HL-60 (cell line): ENCODE data around the gene LRFN2.

Source experiments
- DNase-seq, 2 experiments: peaks; one replicate each; pipeline ENCODE4 v3.0.0-alpha.2; 2010 to 2020; ENCODE audit warnings: low read depth in 1 of 2, low spot score in 1 of 2
- H3K27ac ChIP-seq: fragments of 250-450 bp; sonication (Bioruptor Pico); replicated peaks from 2 replicates; pipeline ENCODE4 v1.5.1; 2020; ENCODE audit warnings: mild to moderate bottlenecking, moderate library complexity
- H3K27me3 ChIP-seq: fragments of 250-450 bp; sonication (Bioruptor Pico); 2 replicates; pipeline ENCODE4 v1.5.1; 2021; ENCODE audit warnings: mild to moderate bottlenecking, moderate library complexity; ENCODE audit not compliant: insufficient read depth, poor library complexity, severe bottlenecking
- H3K4me3 ChIP-seq: replicated peaks from 2 replicates; pipeline ENCODE4 v1.5.1; 2011; ENCODE audit warnings: mild to moderate bottlenecking, control low read depth, low read length; ENCODE audit not compliant: insufficient read depth
- GABPA ChIP-seq: IDR thresholded peaks from 2 replicates; pipeline ENCODE4 v1.6.1; 2012; ENCODE audit warnings: low read depth
- POLR2AphosphoS5 ChIP-seq: IDR thresholded peaks from 2 replicates; pipeline ENCODE4 v1.6.1; 2012; ENCODE audit warnings: low read depth
- REST ChIP-seq: IDR thresholded peaks from 2 replicates; pipeline ENCODE4 v1.6.1; 2012; ENCODE audit warnings: low read depth; ENCODE audit not compliant: insufficient replicate concordance
- SPI1 ChIP-seq: IDR thresholded peaks from 2 replicates; pipeline ENCODE4 v1.6.1; 2012; ENCODE audit warnings: low read depth, mild to moderate bottlenecking, borderline replicate concordance
- TF ChIP-seq, protein P1 (sequence below): IDR thresholded peaks from one replicate; pipeline ENCODE4 v1.5.1; 2011; ENCODE audit warnings: low read length, control low read depth, inconsistent platforms; ENCODE audit not compliant: insufficient read depth

The LRFN2 gene

GRCh38 chr6:40606526-40606925 is 19.4 kb upstream of the LRFN2 start:
- Histone ChIP-seq H3K4me3 (no peak overlapping the region), H3K27ac (no peak overlapping the region), H3K27me3 (no peaks in the 10 kb centered on the region)
- TF ChIP-seq GABPA (no peak), REST (no peak), POLR2AphosphoS5 (no peak)
- DNase-seq, result no peak

GRCh38 chr6:40604082-40604481 is 16.9 kb upstream of the LRFN2 start:
- TF ChIP-seq, protein P1, sequence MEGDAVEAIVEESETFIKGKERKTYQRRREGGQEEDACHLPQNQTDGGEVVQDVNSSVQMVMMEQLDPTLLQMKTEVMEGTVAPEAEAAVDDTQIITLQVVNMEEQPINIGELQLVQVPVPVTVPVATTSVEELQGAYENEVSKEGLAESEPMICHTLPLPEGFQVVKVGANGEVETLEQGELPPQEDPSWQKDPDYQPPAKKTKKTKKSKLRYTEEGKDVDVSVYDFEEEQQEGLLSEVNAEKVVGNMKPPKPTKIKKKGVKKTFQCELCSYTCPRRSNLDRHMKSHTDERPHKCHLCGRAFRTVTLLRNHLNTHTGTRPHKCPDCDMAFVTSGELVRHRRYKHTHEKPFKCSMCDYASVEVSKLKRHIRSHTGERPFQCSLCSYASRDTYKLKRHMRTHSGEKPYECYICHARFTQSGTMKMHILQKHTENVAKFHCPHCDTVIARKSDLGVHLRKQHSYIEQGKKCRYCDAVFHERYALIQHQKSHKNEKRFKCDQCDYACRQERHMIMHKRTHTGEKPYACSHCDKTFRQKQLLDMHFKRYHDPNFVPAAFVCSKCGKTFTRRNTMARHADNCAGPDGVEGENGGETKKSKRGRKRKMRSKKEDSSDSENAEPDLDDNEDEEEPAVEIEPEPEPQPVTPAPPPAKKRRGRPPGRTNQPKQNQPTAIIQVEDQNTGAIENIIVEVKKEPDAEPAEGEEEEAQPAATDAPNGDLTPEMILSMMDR, result no peak
- TF ChIP-seq REST (no peak), GABPA (no peak), SPI1 (no peak), POLR2AphosphoS5 (no peak)
- no peak for DNase-seq
- H3K27me3 ChIP-seq, result peaks cover 2% of the 10 kb centered on the region
- H3K4me3 ChIP-seq, result no peak overlapping the region
- H3K27ac ChIP-seq, result no peak overlapping the region

GRCh38 chr6:40599555-40599954 is 12.4 kb upstream of the LRFN2 start:
- no peak for DNase-seq
- peaks cover 2% of the 10 kb centered on the region for H3K27me3 ChIP-seq
- peak; percentile 87 for TF ChIP-seq REST
- TF ChIP-seq, protein P1, result no peak
- H3K27ac ChIP-seq, result no peak overlapping the region
- no peak overlapping the region for H3K4me3 ChIP-seq

GRCh38 chr6:40598516-40598915 is 11.4 kb upstream of the LRFN2 start:
- no peak for DNase-seq
- no peak for TF ChIP-seq REST
- no peak for TF ChIP-seq SPI1
- TF ChIP-seq GABPA, result no peak
- TF ChIP-seq, protein P1, result no peak
- TF ChIP-seq POLR2AphosphoS5, result no peak
- peaks cover 2% of the 10 kb centered on the region for H3K27me3 ChIP-seq
- no peak overlapping the region for H3K4me3 ChIP-seq
- no peak overlapping the region for H3K27ac ChIP-seq
